AG04449 (cell line): Measurements from ENCODE around the gene GAL3ST1.

Source experiments
- CTCF ChIA-PET: fragments of 350-600 bp; formaldehyde crosslinking; extraction: SDS; loops from one replicate; lab custom pipeline; 2021; ENCODE audit warnings: antibody characterized with exemption; lab: Yijun Ruan, JAX
- POLR2A ChIA-PET: fragments of 400-600, 350-600 bp; formaldehyde crosslinking; extraction: SDS; loops from one replicate; lab custom pipeline; 2020; ENCODE audit warnings: antibody characterized with exemption, inconsistent platforms; lab: Yijun Ruan, JAX
- DNase-seq: peaks from one replicate; pipeline ENCODE4 v3.0.0-alpha.2; 2010; ENCODE audit warnings: low read depth, low spot score
- H3K4me3 ChIP-seq: 2 replicates; pipeline ENCODE4 v1.5.1; 2011; ENCODE audit warnings: low read depth, mild to moderate bottlenecking, control low read depth, low read length
- TF ChIP-seq, protein P1 (sequence below): IDR thresholded peaks from one replicate; pipeline ENCODE4 v1.5.1; 2011; ENCODE audit warnings: mild to moderate bottlenecking, moderate library complexity, low read length, control low read depth, inconsistent platforms; ENCODE audit not compliant: insufficient read depth; ENCODE audit errors: missing control alignments

The GAL3ST1 gene

GRCh38 chr22:30513462-30513861, 61.0 kb downstream of the GAL3ST1 start:
- TF ChIP-seq, protein P1, sequence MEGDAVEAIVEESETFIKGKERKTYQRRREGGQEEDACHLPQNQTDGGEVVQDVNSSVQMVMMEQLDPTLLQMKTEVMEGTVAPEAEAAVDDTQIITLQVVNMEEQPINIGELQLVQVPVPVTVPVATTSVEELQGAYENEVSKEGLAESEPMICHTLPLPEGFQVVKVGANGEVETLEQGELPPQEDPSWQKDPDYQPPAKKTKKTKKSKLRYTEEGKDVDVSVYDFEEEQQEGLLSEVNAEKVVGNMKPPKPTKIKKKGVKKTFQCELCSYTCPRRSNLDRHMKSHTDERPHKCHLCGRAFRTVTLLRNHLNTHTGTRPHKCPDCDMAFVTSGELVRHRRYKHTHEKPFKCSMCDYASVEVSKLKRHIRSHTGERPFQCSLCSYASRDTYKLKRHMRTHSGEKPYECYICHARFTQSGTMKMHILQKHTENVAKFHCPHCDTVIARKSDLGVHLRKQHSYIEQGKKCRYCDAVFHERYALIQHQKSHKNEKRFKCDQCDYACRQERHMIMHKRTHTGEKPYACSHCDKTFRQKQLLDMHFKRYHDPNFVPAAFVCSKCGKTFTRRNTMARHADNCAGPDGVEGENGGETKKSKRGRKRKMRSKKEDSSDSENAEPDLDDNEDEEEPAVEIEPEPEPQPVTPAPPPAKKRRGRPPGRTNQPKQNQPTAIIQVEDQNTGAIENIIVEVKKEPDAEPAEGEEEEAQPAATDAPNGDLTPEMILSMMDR: no peak
- CTCF ChIA-PET: interaction anchor here (0.7 to 1.3 kb wide), 3 partner anchors 28 to 126 kb away, joined by 3 read pairs; partner anchors contain the start of gene RNF215
- POLR2A ChIA-PET: no interaction called here
- H3K4me3 ChIP-seq: no peak overlapping the region
- no peak for DNase-seq

DNA sequence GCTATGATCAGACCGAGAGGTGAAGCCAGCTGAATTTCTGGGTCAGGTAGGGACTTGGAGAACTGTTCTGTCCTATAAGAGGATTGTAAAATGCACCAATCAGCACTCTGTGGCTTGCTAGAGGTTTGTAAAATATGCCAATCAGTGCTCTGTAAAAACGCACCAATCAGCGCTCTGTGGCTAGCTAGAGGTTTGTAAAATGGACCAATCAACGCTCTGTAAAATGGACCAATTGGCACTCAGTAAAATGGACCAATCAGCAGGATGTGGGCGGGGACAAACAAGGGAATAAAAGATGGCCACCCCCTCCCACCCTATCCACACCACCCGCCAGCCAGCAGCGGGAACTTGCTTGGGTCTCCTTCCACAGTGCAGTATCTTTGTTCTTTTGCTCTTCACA, 62.6 kb downstream of the GAL3ST1 start:
- POLR2A ChIA-PET: no interaction called here
- DNase-seq: no peak
- TF ChIP-seq, protein P1: no peak
- H3K4me3 ChIP-seq: no peak overlapping the region
- CTCF ChIA-PET: interaction anchor here (2.0 kb wide), 1 partner anchor 9 kb away, joined by 5 read pairs; no protein-coding TSS in a partner anchor

DNA sequence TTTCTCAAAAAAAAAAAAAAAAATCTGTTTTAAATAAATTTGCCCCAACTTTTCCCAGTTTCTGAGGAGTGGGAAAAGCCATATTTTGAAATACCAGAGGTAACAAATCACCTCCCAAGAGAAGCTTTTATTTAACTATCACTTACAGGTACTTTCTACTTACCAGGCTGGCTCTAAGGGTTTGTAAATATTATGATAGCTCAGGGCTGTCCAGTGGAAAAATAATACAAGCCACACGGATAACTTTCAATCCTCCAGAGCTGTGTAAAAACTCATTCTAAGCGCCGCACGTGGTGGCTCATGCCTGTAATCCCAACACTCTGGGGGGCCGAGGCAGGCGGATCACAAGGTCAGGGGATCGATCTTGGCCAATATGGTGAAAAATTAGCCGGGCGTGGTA, 63.4 kb downstream of the GAL3ST1 start:
- DNase-seq: no peak
- CTCF ChIA-PET: interaction anchor here (0.7 to 2.0 kb wide), 3 partner anchors 10 to 124 kb away, joined by 3 to 5 read pairs (median 4); no protein-coding TSS in a partner anchor

DNA sequence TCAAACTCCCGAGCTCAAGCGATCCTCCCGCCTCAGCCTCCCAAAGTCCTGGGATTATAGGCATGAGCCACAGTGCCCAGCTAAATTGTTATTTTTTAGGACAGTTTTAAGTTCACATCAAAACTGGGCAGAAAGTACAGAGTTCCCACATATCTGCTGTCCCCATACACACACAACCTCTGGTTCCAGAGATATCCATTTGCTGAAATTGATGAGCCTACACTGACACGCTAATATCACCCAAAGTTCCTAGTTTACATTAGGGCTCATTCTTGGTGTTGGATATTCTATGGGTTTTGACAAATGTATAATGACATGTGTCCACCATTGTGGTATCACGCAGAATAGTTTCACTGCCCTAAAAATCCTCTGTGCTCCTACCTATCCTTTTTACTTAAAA, 66.2 kb downstream of the GAL3ST1 start:
- no peak for DNase-seq
- TF ChIP-seq, protein P1: no peak
- ChIA-PET CTCF (interaction anchor here (2.0 kb wide), 1 partner anchor 23 kb away, joined by 9 read pairs; no protein-coding TSS in a partner anchor), POLR2A (no interaction called here)
- H3K4me3 ChIP-seq: no peak overlapping the region

More for the DNA sequence above, 63.4 kb downstream of the GAL3ST1 start:
- TF ChIP-seq, protein P1: no peak
- no peak overlapping the region for H3K4me3 ChIP-seq
- POLR2A ChIA-PET: no interaction called here

DNA sequence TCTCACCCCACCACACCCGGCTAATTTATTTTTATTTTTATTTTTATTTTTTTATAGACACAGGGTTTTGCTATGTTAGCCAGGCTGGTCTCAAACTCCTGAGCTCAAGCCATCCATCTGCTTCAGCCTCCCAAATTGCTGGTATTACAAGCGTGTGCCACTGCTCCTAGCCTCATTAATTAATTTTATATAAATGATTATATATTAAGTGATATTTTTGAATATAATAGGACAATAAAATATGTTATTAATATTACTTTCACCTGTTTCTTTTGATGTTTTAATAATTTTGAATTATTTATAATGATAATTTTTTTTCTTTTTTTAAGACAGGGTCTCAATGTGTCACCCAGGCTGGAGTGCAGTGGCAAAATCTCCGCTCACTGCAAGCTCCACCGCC, 66.8 kb downstream of the GAL3ST1 start:
- TF ChIP-seq, protein P1: no peak
- H3K4me3 ChIP-seq: no peak overlapping the region
- no peak for DNase-seq
- CTCF ChIA-PET: interaction anchor here (2.0 kb wide), 1 partner anchor 22 kb away, joined by 9 read pairs; no protein-coding TSS in a partner anchor
- POLR2A ChIA-PET: no interaction called here

- POLR2A ChIA-PET: no interaction called here
- DNase-seq: no peak
- H3K4me3 ChIP-seq: no peak overlapping the region
- TF ChIP-seq, protein P1: no peak
- CTCF ChIA-PET: interaction anchor here (2.0 kb wide), 1 partner anchor 21 kb away, joined by 9 read pairs; no protein-coding TSS in a partner anchor
Measured at GRCh38 chr22:30506507-30506968, 67.9 kb downstream of the GAL3ST1 start.
